HAP-1 (cell line): ENCODE results near the gene MAGEA2B.
"Not testable (repeated sequence)": the region's sequence is repeated elsewhere in the genome, so short reads cannot be mapped to it uniquely, and the experiment has no call there.

Experiments
- DNase-seq, 2 experiments: peaks; one replicate each; pipeline ENCODE4 v3.0.0-alpha.2; 2016 to 2020; ENCODE audit warnings: low spot score in 2 of 2
- H3K27me3 ChIP-seq: fragments of 250-450 bp; sonication (Bioruptor Pico); 2 replicates; pipeline ENCODE4 v1.5.1; 2020; ENCODE audit warnings: low read depth, mild to moderate bottlenecking, moderate library complexity
- H3K36me3 ChIP-seq: fragments of 250-450 bp; sonication (Bioruptor Pico); replicated peaks from 2 replicates; pipeline ENCODE4 v1.5.1; 2020; ENCODE audit warnings: mild to moderate bottlenecking
- H3K4me1 ChIP-seq: fragments of 250-450 bp; sonication (Bioruptor Pico); 2 replicates; pipeline ENCODE4 v1.5.1; 2020; ENCODE audit warnings: mild to moderate bottlenecking
- H3K4me3 ChIP-seq: fragments of 250-450 bp; sonication (Bioruptor Pico); 2 replicates; pipeline ENCODE4 v1.5.1; 2020; ENCODE audit warnings: mild to moderate bottlenecking, moderate library complexity
- H3K9me3 ChIP-seq: fragments of 250-450 bp; sonication (Bioruptor Pico); 2 replicates; pipeline ENCODE4 v1.5.1; 2020; ENCODE audit warnings: mild to moderate bottlenecking, moderate library complexity
- in situ Hi-C: fragments of 300-500 bp; cut with MboI; formaldehyde crosslinking; loops from 3 replicates; pipeline ENCODE4 v1.14.3; 2020; ENCODE audit warnings: low sequenced_read_pairs, inconsistent platforms, mixed read lengths

MAGEA2B gene

DNA sequence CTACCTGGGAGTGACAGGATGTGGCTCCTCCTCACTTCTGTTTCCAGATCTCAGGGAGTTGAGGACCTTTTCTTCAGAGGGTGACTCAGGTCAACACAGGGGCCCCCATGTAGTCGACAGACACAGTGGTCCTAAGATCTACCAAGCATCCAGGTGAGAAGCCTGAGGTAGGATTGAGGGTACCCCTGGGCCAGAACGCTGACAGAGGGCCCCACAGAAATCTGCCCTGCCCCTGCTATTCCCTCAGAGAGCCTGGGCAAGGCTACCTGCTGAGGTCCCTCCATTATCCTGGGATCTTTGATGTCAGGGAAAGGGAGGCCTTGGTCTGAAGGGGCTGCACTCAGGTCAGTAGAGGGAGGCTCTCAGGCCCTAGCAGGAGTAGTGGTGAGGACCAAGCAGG lies 20.7 kb downstream of the MAGEA2B start:
- no peaks in the 10 kb centered on the region for H3K9me3 ChIP-seq
- DNase-seq = no peak
- no peaks in the 10 kb centered on the region for H3K36me3 ChIP-seq
- in situ Hi-C loops = no loop called here
- no peaks in the 10 kb centered on the region; the same call in 1 of the 2 replicates for H3K27me3 ChIP-seq
- H3K4me1 ChIP-seq = no peaks in the 10 kb centered on the region
- no peak overlapping the region for H3K4me3 ChIP-seq

DNA sequence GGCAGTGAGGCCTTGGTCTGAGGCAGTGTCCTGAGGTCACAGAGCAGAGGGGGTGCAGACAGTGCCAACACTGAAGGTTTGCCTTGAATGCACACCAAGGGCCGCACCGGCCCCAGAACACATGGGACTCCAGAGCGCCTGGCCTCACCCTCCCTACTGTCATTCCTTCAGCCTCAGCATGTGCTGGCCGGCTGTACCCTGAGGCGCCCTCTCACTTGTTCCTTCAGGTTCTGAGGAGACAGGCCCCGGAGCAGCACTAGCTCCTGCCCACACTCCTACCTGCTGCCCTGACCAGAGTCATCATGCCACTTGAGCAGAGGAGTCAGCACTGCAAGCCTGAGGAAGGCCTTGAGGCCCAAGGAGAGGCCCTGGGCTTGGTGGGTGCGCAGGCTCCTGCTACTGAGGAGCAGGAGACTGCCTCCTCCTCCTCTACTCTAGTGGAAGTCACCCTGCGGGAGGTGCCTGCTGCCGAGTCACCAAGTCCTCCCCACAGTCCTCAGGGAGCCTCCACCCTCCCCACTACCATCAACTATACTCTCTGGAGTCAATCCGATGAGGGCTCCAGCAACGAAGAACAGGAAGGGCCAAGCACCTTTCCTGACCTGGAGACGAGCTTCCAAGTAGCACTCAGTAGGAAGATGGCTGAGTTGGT lies 21.6 kb downstream of the MAGEA2B start:
- in situ Hi-C loops = no loop called here
- Histone ChIP-seq H3K4me1 (no peaks in the 10 kb centered on the region), H3K36me3 (no peaks in the 10 kb centered on the region), H3K27me3 (no peaks in the 10 kb centered on the region), H3K9me3 (no peaks in the 10 kb centered on the region), H3K4me3 (no peak overlapping the region)
- no peak for DNase-seq

DNA sequence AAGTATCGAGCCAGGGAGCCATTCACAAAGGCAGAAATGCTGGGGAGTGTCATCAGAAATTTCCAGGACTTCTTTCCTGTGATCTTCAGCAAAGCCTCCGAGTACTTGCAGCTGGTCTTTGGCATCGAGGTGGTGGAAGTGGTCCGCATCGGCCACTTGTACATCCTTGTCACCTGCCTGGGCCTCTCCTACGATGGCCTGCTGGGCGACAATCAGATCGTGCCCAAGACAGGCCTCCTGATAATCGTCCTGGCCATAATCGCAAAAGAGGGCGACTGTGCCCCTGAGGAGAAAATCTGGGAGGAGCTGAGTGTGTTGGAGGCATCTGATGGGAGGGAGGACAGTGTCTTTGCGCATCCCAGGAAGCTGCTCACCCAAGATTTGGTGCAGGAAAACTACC lies 22.1 kb downstream of the MAGEA2B start:
- H3K4me3 ChIP-seq, H3K9me3 ChIP-seq, in situ Hi-C loops, H3K27me3 ChIP-seq, H3K4me1 ChIP-seq, DNase-seq, H3K36me3 ChIP-seq: not testable (repeated sequence)

DNA sequence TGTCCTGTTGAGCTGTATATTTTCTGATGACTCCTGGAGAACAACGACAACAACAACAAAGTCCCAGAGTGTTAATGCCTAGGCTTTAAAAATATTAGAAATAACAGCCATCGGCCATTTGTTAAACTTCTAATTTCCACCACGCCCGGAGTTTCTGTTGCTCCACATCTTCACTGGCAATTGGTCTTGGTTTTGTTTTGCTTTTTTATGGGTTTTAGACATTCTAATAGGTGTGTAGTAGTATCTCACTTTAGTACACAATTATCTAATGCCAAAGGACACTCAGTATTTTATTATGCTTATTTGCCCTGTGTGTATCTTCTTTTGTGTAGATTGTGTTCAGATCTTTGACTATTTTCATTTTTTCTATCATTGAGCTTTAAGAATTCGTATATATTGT lies 24.1 kb downstream of the MAGEA2B start:
- in situ Hi-C loops = no loop called here
- Histone ChIP-seq H3K4me1 (no peaks in the 10 kb centered on the region), H3K9me3 (no peaks in the 10 kb centered on the region), H3K27me3 (no peaks in the 10 kb centered on the region), H3K4me3 (no peak overlapping the region), H3K36me3 (no peaks in the 10 kb centered on the region)
- DNase-seq = no peak

DNA sequence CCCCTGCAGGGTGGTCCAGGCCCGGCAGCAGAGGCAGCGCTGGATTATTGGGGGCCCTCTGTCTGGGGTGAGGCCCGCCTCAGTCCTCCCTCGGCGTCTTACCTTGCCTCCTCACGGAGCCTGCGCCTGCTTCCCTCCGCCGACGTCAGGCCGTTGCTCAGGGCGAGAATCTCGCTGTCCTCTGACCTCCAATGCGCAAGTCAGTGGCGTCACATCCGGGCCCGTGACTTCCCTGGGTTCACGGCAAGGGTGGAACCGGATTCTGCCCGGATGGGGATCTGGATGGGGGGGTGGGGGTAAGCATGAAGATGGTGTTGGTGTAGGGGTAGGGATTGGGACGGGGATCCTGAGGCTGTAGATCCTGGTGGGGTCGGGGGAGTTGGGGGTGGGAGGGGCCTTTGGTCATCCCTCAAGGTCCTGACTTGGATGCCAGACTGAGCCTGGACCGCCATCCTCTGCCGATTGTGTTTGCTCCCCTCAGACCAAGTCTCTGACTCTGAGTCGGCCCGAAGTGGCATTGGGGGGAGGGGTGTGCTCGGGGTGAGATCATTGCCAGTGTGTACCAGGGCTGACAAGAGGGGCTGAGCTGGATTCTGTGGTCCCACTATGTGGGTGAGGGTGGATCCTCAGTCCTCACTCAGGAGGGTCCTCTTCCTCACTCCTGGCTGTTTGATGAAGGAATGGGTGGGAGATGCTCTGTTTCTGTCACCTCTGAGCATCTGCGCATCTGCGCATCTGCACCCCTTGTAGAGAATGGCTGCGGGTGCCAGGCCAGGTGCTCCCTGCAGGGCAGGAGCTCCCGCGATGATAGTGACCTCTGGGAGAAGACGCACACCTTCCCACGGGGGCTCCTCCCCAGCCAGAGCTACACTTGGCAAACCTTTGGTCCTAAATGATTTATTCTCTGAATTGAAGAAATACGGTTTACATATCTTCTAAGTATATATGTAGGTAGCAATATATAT lies 39.5 kb downstream of the MAGEA2B start, which contains the start of gene MAGEA2:
Gene MAGEA2, minus strand, starts transcription at position 157 of the 965 bp plus-strand sequence. CDS start 2,479 bp downstream, outside the sequence.
- H3K4me1 ChIP-seq, H3K9me3 ChIP-seq, in situ Hi-C loops, DNase-seq, H3K4me3 ChIP-seq, H3K27me3 ChIP-seq, H3K36me3 ChIP-seq: not testable (repeated sequence)

DNA sequence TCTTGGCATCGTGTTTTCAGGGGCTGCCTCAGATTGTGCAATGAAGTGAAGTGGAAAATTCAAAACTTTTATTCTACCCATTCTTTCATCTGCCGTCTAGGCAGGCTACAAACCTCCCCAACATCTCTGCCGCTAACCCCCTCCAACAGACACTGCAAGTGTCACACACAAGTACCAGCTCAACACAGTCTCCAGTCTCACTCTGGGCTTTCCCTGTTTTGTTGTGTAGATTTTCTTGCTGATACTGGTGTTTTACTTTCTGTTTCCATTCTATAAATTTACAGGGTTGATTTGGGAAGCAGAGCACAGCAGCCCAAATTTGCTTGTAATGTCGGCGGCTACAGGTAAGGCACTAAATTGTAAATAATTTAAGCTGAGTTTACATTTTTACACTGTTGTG lies 40.4 kb downstream of the MAGEA2B start:
- H3K4me1 ChIP-seq, DNase-seq, H3K4me3 ChIP-seq, H3K27me3 ChIP-seq, H3K36me3 ChIP-seq, H3K9me3 ChIP-seq, in situ Hi-C loops: not testable (repeated sequence)

DNA sequence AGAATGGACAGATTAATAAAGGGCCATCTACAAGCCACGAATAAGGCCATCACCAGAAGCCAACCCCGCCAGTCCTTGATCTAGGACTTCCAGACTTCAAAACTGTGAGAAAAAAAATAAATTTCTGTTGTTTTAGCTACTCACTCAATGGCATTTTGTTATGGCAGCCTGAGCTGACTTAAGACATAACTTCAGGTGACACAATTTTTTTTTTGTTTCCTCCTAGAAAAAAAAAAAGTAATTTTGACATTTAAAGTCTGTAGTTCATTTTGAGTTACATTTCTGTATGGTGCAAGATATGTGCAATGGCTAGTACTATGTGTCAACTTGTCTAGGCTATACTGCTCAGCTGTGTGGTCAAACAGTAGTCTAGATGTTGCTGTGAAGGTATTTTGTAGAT lies 44.5 kb downstream of the MAGEA2B start, which contains the start of gene CSAG3:
Gene CSAG3, plus strand, starts transcription at position 301 of the 400 bp plus-strand sequence.
- DNase-seq, H3K9me3 ChIP-seq, H3K36me3 ChIP-seq, H3K4me1 ChIP-seq, in situ Hi-C loops, H3K4me3 ChIP-seq, H3K27me3 ChIP-seq: not testable (repeated sequence)

DNA sequence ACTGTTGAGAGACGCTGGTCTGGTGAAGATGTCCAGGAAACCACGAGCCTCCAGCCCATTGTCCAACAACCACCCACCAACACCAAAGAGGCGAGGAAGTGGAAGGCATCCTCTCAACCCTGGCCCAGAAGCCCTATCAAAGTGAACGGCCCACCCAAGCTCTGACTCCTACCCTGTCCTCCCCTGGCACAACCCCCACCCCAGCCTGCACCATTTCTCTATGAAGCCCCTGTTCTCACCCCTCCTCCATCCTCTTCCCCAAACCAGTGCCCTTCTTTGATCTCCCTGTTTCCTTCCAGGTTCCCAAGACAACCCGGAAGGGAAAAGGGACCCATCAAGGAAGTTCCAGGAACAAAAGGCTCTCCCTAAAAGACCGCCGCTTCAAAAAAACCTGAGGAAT lies 45.1 kb downstream of the MAGEA2B start:
- in situ Hi-C loops, DNase-seq, H3K4me1 ChIP-seq, H3K4me3 ChIP-seq, H3K36me3 ChIP-seq, H3K27me3 ChIP-seq, H3K9me3 ChIP-seq: not testable (repeated sequence)

DNA sequence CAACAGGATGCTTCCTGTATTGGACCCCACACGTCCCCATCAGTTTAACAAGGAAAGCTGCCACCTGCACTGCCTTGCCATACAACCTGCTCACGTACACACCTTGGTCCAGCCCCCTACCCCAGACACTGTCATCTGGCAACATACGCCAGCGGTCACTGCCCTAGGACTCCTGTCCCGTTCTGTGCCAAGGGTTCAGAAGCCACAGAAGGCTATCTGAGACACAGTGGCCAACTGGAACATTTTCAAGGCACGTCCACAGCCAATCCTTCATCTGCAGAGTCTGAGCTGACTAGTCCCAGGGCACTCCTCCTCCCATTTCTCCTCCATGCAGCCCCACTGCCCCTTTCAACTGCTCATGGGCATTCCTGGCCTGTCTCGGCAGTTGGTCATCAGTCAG lies 47.2 kb downstream of the MAGEA2B start:
- H3K36me3 ChIP-seq, H3K4me3 ChIP-seq, H3K9me3 ChIP-seq, DNase-seq, H3K27me3 ChIP-seq, in situ Hi-C loops, H3K4me1 ChIP-seq: not testable (repeated sequence)

DNA sequence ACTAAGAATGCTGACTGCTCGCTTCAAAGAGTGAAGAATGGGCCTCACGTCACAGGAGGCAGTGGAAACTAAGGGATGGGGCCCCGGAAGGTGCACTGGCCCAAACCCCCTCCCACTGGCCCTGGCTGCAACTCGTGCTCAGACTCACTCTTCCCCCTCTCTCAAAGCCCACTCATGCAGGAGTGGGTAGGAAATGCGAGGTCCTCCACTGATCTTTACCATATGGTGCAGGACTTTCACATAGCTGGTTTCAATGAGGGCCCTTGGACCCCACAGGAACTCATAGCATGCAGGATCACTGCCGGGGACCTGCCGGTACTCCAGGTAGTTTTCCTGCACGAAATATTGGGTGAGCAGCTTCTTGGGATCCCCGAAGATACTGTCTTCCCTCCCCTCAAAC lies 52.1 kb downstream of the MAGEA2B start:
- H3K4me1 ChIP-seq, H3K36me3 ChIP-seq, in situ Hi-C loops, H3K9me3 ChIP-seq, H3K4me3 ChIP-seq, H3K27me3 ChIP-seq, DNase-seq: not testable (repeated sequence)
